Measurements from ENCODE around the gene CNR2.
"Not testable (repeated sequence)": the region's sequence is repeated elsewhere in the genome, so short reads cannot be mapped to it uniquely, and the experiment has no call there.

The CNR2 gene

GRCh38 chr1:23916209-23917131, 3.3 kb upstream of the CNR2 start:
- DNase-seq, result peak; percentile 35 to 69

- no peak for DNase-seq
These were observed 2.3 kb upstream of the CNR2 start for GRCh38 chr1:23915466-23915865.

GRCh38 chr1:23914921-23915320, 1.8 kb upstream of the CNR2 start:
- no peak for DNase-seq

- DNase-seq, result no peak
These were observed 1.2 kb downstream of the CNR2 start for GRCh38 chr1:23911921-23912320.

- no peak for DNase-seq
These were observed 2.5 kb downstream of the CNR2 start for GRCh38 chr1:23910553-23911246.

- DNase-seq, result no peak
These were observed 3.0 kb downstream of the CNR2 start for GRCh38 chr1:23910144-23910543.

GRCh38 chr1:23909412-23909811, 3.8 kb downstream of the CNR2 start:
- no peak for DNase-seq

GRCh38 chr1:23908453-23909341, 4.5 kb downstream of the CNR2 start:
- DNase-seq, result no peak

GRCh38 chr1:23906731-23907130, 6.4 kb downstream of the CNR2 start:
- no peak for DNase-seq

GRCh38 chr1:23905461-23906025, 7.6 kb downstream of the CNR2 start:
- no peak for DNase-seq

- no peak for DNase-seq
These were observed 8.3 kb downstream of the CNR2 start for GRCh38 chr1:23904748-23905357.

- no peak for DNase-seq
These were observed 9.4 kb downstream of the CNR2 start for GRCh38 chr1:23903754-23904153.

GRCh38 chr1:23902321-23903278, 10.6 kb downstream of the CNR2 start:
- no peak for DNase-seq

- DNase-seq, result not testable (repeated sequence)
These were observed 13.1 kb downstream of the CNR2 start for GRCh38 chr1:23900017-23900416.

- DNase-seq, result no peak
These were observed 14.1 kb downstream of the CNR2 start for GRCh38 chr1:23899070-23899469.

GRCh38 chr1:23897083-23897482, 16.1 kb downstream of the CNR2 start:
- DNase-seq, result no peak

- no peak for DNase-seq
These were observed 16.7 kb downstream of the CNR2 start for GRCh38 chr1:23896491-23896890.

- no peak for DNase-seq
These were observed 17.2 kb downstream of the CNR2 start for GRCh38 chr1:23895993-23896392.

GRCh38 chr1:23895082-23895481, 18.1 kb downstream of the CNR2 start:
- DNase-seq, result no peak

GRCh38 chr1:23889074-23889473, 24.1 kb downstream of the CNR2 start:
- DNase-seq, result no peak

GRCh38 chr1:23885222-23885621, 27.9 kb downstream of the CNR2 start:
- no peak for DNase-seq
